Activated T-helper 2 cell treated with anti-CD3 and anti-CD28 coated beads, Interferon-gamma antibody, Interleukin-2, Interleukin-4, amounts not matched to agents 10 μg/mL and 5 μg/mL and 100 μg/mL, durations not matched to agents 14 hours and 24 hours and 36 hours (primary cell): ENCODE measurements around the gene NEK7. TPM values are rescaled to one million over a fixed set of nuclear protein-coding genes. Genes with fewer than 3 reads are reported as not detected.
"Not testable (repeated sequence)": the region's sequence is repeated elsewhere in the genome, so short reads cannot be mapped to it uniquely, and the experiment has no call there.

ENCODE experiments used
- DNase-seq: peaks from one replicate; pipeline ENCODE4 v3.0.0; 2021; ENCODE audit warnings: low spot score
- H3K27ac Mint-ChIP-seq: one replicate; pipeline ENCODE4 v1.8.0; 2021; ENCODE audit warnings: mixed read lengths
- H3K27me3 Mint-ChIP-seq: one replicate; pipeline ENCODE4 v1.8.0; 2021; ENCODE audit warnings: low read depth, mixed read lengths
- H3K36me3 Mint-ChIP-seq: one replicate; pipeline ENCODE4 v1.8.0; 2021; ENCODE audit warnings: low read depth, mixed read lengths
- H3K4me1 Mint-ChIP-seq: one replicate; pipeline ENCODE4 v1.8.0; 2021; ENCODE audit warnings: low read depth, mixed read lengths
- H3K4me3 Mint-ChIP-seq: one replicate; pipeline ENCODE4 v1.8.0; 2021; ENCODE audit warnings: low read depth, mild to moderate bottlenecking, moderate library complexity, mixed read lengths
- H3K9me3 Mint-ChIP-seq: one replicate; pipeline ENCODE4 v1.8.0; 2021; ENCODE audit warnings: mixed read lengths
- intact Hi-C: fragments of 100-400 bp; cut with micrococcal nuclease; formaldehyde crosslinking; loops from one replicate; pipeline ENCODE4 v1.15.1; 2023
- total RNA-seq: library from RNA; stranded (reverse); gene quantifications from 2 replicates; pipeline ENCODE4 v1.2.3, GENCODE V29; 2022

The NEK7 gene
- total RNA-seq, 1 donor from 2014 or later, result 105 TPM

GRCh38 chr1:198203434-198203833 is 46.6 kb downstream of the NEK7 start:
- H3K27ac Mint-ChIP-seq, result peak overlapping the region; percentile 33
- intact Hi-C loops, result no loop called here
- no peaks in the 10 kb centered on the region for H3K9me3 Mint-ChIP-seq
- no peak for DNase-seq
- peaks cover 41% of the 10 kb centered on the region for H3K36me3 Mint-ChIP-seq
- H3K4me3 Mint-ChIP-seq, result no peak overlapping the region
- H3K4me1 Mint-ChIP-seq, result peaks cover 67% of the 10 kb centered on the region
- H3K27me3 Mint-ChIP-seq, result no peaks in the 10 kb centered on the region

- Mint-ChIP-seq H3K9me3 (no peaks in the 10 kb centered on the region), H3K27ac (no peak overlapping the region), H3K36me3 (peaks cover 32% of the 10 kb centered on the region), H3K4me1 (peaks cover 54% of the 10 kb centered on the region), H3K27me3 (no peaks in the 10 kb centered on the region), H3K4me3 (no peak overlapping the region)
- intact Hi-C loops, result no loop called here
- no peak for DNase-seq
Measured at GRCh38 chr1:198205016-198205684, 48.4 kb downstream of the NEK7 start.

- no peaks in the 10 kb centered on the region for H3K9me3 Mint-ChIP-seq
- H3K36me3 Mint-ChIP-seq, result peaks cover 33% of the 10 kb centered on the region
- no peaks in the 10 kb centered on the region for H3K27me3 Mint-ChIP-seq
- intact Hi-C loops, result no loop called here
- H3K4me3 Mint-ChIP-seq, result no peak overlapping the region
- H3K27ac Mint-ChIP-seq, result no peak overlapping the region
- peaks cover 45% of the 10 kb centered on the region for H3K4me1 Mint-ChIP-seq
- no peak for DNase-seq
Measured at GRCh38 chr1:198206292-198206691, 49.5 kb downstream of the NEK7 start.

GRCh38 chr1:198211696-198212095 is 54.9 kb downstream of the NEK7 start:
- DNase-seq, result no peak
- no peak overlapping the region for H3K27ac Mint-ChIP-seq
- H3K4me1 Mint-ChIP-seq, result peaks cover 15% of the 10 kb centered on the region
- H3K4me3 Mint-ChIP-seq, result no peak overlapping the region
- peaks cover 39% of the 10 kb centered on the region for H3K9me3 Mint-ChIP-seq
- H3K27me3 Mint-ChIP-seq, result no peaks in the 10 kb centered on the region
- H3K36me3 Mint-ChIP-seq, result peaks cover 60% of the 10 kb centered on the region
- intact Hi-C loops, result no loop called here

GRCh38 chr1:198212126-198212525 is 55.3 kb downstream of the NEK7 start:
- Mint-ChIP-seq H3K36me3 (peaks cover 60% of the 10 kb centered on the region), H3K27ac (no peak overlapping the region), H3K4me3 (no peak overlapping the region), H3K4me1 (peaks cover 15% of the 10 kb centered on the region), H3K27me3 (no peaks in the 10 kb centered on the region), H3K9me3 (peaks cover 44% of the 10 kb centered on the region)
- DNase-seq, result no peak
- intact Hi-C loops, result no loop called here

GRCh38 chr1:198212675-198213074 is 55.9 kb downstream of the NEK7 start:
- Mint-ChIP-seq H3K36me3 (peaks cover 62% of the 10 kb centered on the region), H3K4me1 (peaks cover 18% of the 10 kb centered on the region), H3K27ac (no peak overlapping the region), H3K4me3 (no peak overlapping the region), H3K9me3 (peaks cover 49% of the 10 kb centered on the region), H3K27me3 (no peaks in the 10 kb centered on the region)
- intact Hi-C loops, result no loop called here
- no peak for DNase-seq

- peaks cover 60% of the 10 kb centered on the region for H3K9me3 Mint-ChIP-seq
Measured at GRCh38 chr1:198214924-198215323, 58.1 kb downstream of the NEK7 start.

GRCh38 chr1:198220428-198220827 is 63.6 kb downstream of the NEK7 start:
- Mint-ChIP-seq H3K27ac (no peak overlapping the region), H3K27me3 (no peaks in the 10 kb centered on the region), H3K9me3 (peaks cover 54% of the 10 kb centered on the region), H3K4me3 (no peak overlapping the region), H3K36me3 (peaks cover 59% of the 10 kb centered on the region), H3K4me1 (peaks cover 18% of the 10 kb centered on the region)
- DNase-seq, result no peak
- intact Hi-C loops, result no loop called here

More at GRCh38 chr1:198214924-198215323, 58.1 kb downstream of the NEK7 start:
- DNase-seq, result no peak
- no peak overlapping the region for H3K4me3 Mint-ChIP-seq
- H3K4me1 Mint-ChIP-seq, result peaks cover 14% of the 10 kb centered on the region
- peaks cover 64% of the 10 kb centered on the region for H3K36me3 Mint-ChIP-seq
- no peaks in the 10 kb centered on the region for H3K27me3 Mint-ChIP-seq
- intact Hi-C loops, result no loop called here
- H3K27ac Mint-ChIP-seq, result no peak overlapping the region

- H3K27ac Mint-ChIP-seq, DNase-seq, intact Hi-C loops, H3K27me3 Mint-ChIP-seq, H3K4me3 Mint-ChIP-seq: not testable (repeated sequence)
- Mint-ChIP-seq H3K36me3 (peaks cover 61% of the 10 kb centered on the region), H3K4me1 (peaks cover 15% of the 10 kb centered on the region), H3K9me3 (peaks cover 29% of the 10 kb centered on the region)
Measured at GRCh38 chr1:198227010-198227409, 70.2 kb downstream of the NEK7 start.

- intact Hi-C loops, H3K27me3 Mint-ChIP-seq, H3K4me3 Mint-ChIP-seq, DNase-seq, H3K27ac Mint-ChIP-seq: not testable (repeated sequence)
- Mint-ChIP-seq H3K4me1 (peaks cover 16% of the 10 kb centered on the region), H3K36me3 (peaks cover 62% of the 10 kb centered on the region), H3K9me3 (peaks cover 26% of the 10 kb centered on the region)
Measured at GRCh38 chr1:198227454-198227853, 70.7 kb downstream of the NEK7 start.

- peaks cover 57% of the 10 kb centered on the region for H3K36me3 Mint-ChIP-seq
Measured at GRCh38 chr1:198228925-198229324, 72.1 kb downstream of the NEK7 start.

GRCh38 chr1:198231779-198232178 is 75.0 kb downstream of the NEK7 start:
- Mint-ChIP-seq H3K27ac (no peak overlapping the region), H3K9me3 (peaks cover 15% of the 10 kb centered on the region), H3K4me1 (peaks cover 22% of the 10 kb centered on the region), H3K4me3 (no peak overlapping the region), H3K27me3 (no peaks in the 10 kb centered on the region), H3K36me3 (peaks cover 39% of the 10 kb centered on the region)
- no peak for DNase-seq
- intact Hi-C loops, result no loop called here

More at GRCh38 chr1:198228925-198229324, 72.1 kb downstream of the NEK7 start:
- Mint-ChIP-seq H3K4me1 (peaks cover 16% of the 10 kb centered on the region), H3K4me3 (no peak overlapping the region), H3K27ac (no peak overlapping the region), H3K27me3 (no peaks in the 10 kb centered on the region), H3K9me3 (peaks cover 22% of the 10 kb centered on the region)
- intact Hi-C loops, result no loop called here
- DNase-seq, result no peak

- H3K9me3 Mint-ChIP-seq, result peaks cover 12% of the 10 kb centered on the region
- no peak for DNase-seq
- no peak overlapping the region for H3K4me3 Mint-ChIP-seq
- H3K4me1 Mint-ChIP-seq, result peaks cover 22% of the 10 kb centered on the region
- H3K27ac Mint-ChIP-seq, result no peak overlapping the region
- no peaks in the 10 kb centered on the region for H3K27me3 Mint-ChIP-seq
- intact Hi-C loops, result no loop called here
- peaks cover 33% of the 10 kb centered on the region for H3K36me3 Mint-ChIP-seq
Measured at GRCh38 chr1:198232378-198232777, 75.6 kb downstream of the NEK7 start.
